Activated effector memory CD4-positive, alpha-beta T cell treated with anti-CD3 and anti-CD28 coated beads, Interleukin-2, amount 50 U/mL, for 16 hours (primary cell): ENCODE data around the gene SLC26A1.
A peak's percentile ranks its signal among the peaks of the same experiment; 100 is the strongest.
"Not testable (repeated sequence)": the region's sequence is repeated elsewhere in the genome, so short reads cannot be mapped to it uniquely, and the experiment has no call there.

Experiments used
- DNase-seq: peaks from one replicate; pipeline ENCODE4 v3.0.0-alpha.2; 2020

SLC26A1 gene

GRCh38 chr4:982814-983213 is 10.4 kb downstream of the SLC26A1 start:
- no peak for DNase-seq

- no peak for DNase-seq
Measured at GRCh38 chr4:982291-982690, 10.9 kb downstream of the SLC26A1 start.

GRCh38 chr4:978957-979701 is 14.1 kb downstream of the SLC26A1 start:
- DNase-seq, result no peak

DNA sequence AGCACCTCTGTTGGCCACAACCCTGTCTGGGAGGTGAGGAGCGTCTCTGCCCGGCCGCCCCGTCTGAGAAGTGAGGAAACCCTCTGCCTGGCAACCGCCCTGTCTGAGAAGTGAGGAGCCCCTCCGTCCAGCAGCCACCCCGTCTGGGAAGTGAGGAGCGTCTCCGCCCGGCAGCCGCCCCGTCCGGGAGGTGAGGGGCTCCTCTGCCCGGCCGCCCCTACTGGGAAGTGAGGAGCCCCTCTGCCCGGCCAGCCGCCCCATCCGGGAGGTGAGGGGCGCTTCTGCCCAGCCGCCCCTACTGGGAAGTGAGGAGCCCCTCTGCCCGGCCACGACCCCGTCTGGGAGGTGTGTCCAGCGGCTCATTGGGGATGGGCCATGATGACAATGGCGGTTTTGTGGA is 17.2 kb downstream of the SLC26A1 start:
- not testable (repeated sequence) for DNase-seq

DNA sequence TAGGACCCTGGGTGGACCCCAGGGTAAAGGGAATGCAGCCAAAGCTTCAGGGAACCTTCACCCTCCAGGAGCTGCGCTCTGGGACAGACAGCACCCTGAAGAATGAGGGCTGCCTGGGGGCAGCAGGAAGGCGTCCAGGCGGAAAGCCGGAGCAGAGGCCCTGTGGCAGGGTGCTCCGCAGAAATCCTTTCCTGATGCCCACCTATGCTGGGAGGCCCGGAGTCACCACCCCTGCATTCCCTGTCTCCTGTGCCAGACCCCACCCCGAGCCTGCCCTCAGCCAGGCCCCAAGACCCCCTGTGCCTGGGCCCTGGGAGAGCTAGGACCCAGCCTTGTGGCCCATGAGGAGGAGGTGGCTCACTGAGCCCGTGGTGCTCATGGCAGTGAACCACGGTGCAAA is 18.5 kb downstream of the SLC26A1 start:
- no peak for DNase-seq

- DNase-seq, result peak; percentile 96
Measured at GRCh38 chr4:973431-974397, 19.5 kb downstream of the SLC26A1 start, which contains the start of gene DGKQ. TSS of gene DGKQ (minus strand) at chr4:973569. CDS start at chr4:973482, 87 bp downstream.

GRCh38 chr4:972651-973424 is 20.4 kb downstream of the SLC26A1 start:
- DNase-seq, result peak; percentile 87

DNA sequence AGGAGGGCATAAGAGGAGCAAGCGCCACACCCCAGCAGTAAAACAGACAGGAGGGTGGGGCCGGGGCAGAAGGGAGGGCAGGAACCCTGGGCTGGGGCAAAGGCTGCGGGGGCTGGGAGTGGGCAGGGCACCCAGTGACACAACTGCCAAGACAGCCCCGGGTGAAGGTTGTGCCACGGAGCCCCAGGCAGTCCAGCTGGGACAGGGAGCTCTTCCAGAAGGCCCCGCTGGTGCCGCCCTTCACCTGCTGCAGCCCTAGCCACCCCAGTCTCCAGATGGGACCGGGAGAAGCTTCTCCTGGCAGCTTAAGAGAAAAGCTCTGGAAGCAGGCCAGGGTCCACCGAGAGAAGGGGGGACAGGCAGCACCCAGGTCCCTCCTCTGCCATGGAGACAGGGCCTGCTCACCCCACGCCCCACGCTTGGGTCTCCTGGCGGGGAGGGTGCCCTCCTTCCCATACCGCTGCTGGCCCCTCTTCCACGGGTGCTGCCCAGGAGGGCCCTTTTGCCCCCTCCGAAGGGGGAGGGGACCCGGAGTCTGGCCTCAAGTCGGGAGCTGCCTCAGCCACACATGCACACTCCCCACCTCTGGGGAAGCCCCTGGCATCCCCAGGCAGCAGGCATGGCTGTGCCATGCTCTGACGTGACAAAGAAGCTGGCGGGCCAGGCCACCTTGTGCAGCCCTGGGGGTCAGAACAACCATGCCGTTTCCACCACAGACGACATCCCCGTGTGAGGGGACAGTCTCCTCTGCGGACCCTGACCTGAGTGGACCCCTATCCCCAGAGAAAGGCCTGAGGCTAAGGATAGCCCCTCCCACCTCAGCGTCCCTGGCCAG is 21.3 kb downstream of the SLC26A1 start:
- DNase-seq, result no peak

GRCh38 chr4:970854-971520 is 22.2 kb downstream of the SLC26A1 start:
- no peak for DNase-seq

- DNase-seq, result no peak
Measured at GRCh38 chr4:970046-970745, 23.0 kb downstream of the SLC26A1 start.

- DNase-seq, result no peak
Measured at GRCh38 chr4:968621-969394, 24.4 kb downstream of the SLC26A1 start.

DNA sequence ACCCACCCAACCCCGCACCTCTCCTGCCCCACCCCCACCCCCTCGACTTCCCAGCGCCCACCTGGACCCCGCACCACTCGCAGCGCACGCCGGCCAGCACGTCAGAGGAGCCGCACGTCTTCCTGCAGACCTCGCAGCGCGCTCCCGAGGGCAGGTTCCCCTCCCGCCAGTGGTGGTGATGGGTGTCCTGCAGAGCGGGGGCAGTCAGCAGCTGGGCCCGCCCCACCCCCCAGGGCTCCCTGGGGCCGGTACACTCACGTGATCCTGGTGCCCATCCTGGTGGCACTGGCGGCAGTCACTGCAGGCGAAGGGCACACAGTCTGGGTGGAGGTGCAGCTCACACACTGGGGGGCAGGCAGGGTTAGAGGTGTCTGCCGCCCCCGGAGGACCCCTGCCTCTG is 25.0 kb downstream of the SLC26A1 start:
- DNase-seq, result no peak

- DNase-seq, result no peak
Measured at GRCh38 chr4:967113-968104, 25.8 kb downstream of the SLC26A1 start.

DNA sequence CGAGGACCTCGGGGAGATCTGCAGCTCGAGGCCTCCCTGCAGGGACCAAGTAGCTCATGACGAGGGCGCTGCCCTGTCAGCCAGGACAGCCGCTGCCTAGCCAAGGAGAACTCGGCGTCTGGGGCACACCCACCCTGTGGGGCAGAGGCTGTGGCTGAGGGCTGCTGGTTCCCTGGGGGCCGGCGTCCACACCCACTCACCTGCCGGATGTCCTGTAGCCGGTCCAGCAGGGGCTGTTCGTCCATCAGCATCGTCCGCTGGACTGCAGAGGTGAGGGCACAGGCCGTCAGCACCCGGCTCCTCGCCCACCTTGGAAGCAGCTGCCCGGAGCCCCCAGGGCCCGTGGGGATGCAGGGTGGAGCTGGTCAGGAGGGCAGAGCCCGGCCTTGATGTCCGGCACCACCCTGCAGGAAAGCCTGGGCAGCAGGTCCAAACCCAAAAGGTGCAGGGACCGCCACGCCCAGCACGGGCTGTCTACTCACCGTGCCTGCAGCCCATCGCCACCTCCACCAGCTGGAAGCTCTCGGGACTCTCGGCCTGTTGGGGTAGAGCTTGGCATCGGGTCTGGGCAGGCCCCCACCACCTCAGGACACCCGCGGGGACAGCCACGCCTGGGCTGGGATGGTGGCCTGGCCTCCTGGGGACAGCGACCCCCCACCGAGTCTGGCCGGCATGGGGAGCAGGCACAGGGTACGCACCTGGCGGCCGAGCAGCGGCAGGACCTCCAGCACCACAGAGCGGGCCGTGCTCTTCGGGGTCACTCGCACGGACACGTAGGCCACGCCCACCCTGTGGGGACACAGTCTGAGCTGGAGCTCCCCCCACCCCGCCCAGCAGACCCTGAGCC is 26.7 kb downstream of the SLC26A1 start:
- DNase-seq, result no peak

DNA sequence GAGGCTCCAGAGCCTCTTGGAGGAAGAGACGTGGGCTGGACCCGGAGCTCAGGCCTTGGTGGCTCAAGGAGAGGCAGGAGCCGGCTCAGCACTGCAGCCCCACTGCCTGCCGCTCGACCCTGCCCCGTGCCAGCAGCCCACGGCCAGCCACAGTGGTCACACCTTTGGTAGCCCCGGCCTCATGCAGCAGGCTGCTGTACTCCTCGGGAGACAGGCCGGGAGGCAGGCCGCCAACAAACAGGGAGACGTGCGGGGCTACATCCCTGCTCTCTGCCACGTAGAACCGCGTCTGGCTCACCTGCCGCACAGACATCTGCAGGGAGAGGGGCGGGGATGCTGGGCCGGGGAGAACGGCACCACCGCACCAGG is 27.5 kb downstream of the SLC26A1 start:
- DNase-seq, result no peak

GRCh38 chr4:965048-965765 is 28.0 kb downstream of the SLC26A1 start:
- peak; percentile 60 for DNase-seq
